Caco-2 (cell line): Measurements from ENCODE around the gene PATJ. TPM values are rescaled to one million over a fixed set of nuclear protein-coding genes. Genes with fewer than 3 reads are reported as not detected.

Experiments
- BruUV-seq: library from RNA; stranded (reverse); fragments of 400-500 nt; replicated peaks from 2 replicates; lab custom pipeline; 2021; lab: Mats Ljungman, UMichigan
- CTCF ChIA-PET: fragments of 300-600 bp; sonication (Branson Sonifier 250); formaldehyde crosslinking; loops from one replicate; lab custom pipeline; 2022; ENCODE audit warnings: antibody characterized with exemption; lab: Charles Lee
- POLR2A ChIA-PET: fragments of 300-600 bp; sonication (Branson Sonifier 250); formaldehyde crosslinking; loops from one replicate; lab custom pipeline; 2022; ENCODE audit warnings: antibody characterized with exemption; lab: Charles Lee
- DNase-seq, 2 experiments: peaks; one replicate each; pipeline versions ENCODE4 v3.0.0 to v3.0.0-alpha.2; 2020 to 2022
- H3K27me3 ChIP-seq: replicated peaks from 2 replicates; pipeline ENCODE4 v1.6.0; 2011; ENCODE audit warnings: low read length; ENCODE audit not compliant: control insufficient read depth, insufficient read depth
- H3K36me3 ChIP-seq: 2 replicates; pipeline ENCODE4 v1.5.1; 2011; ENCODE audit warnings: low read length; ENCODE audit not compliant: control insufficient read depth, insufficient read depth
- H3K4me1 ChIP-seq: fragments of 250-450 bp; sonication (Bioruptor Pico); 2 replicates; pipeline ENCODE4 v1.5.1; 2020; ENCODE audit warnings: mild to moderate bottlenecking
- H3K4me3 ChIP-seq: 2 replicates; pipeline ENCODE4 v1.5.1; 2011; ENCODE audit warnings: low read depth, mild to moderate bottlenecking, control low read depth, low read length
- H3K9me3 ChIP-seq: fragments of 250-450 bp; sonication (Bioruptor Pico); 2 replicates; pipeline ENCODE4 v1.5.1; 2020; ENCODE audit warnings: mild to moderate bottlenecking, moderate library complexity
- H3K27ac Mint-ChIP-seq: one replicate; pipeline ENCODE4 v1.8.0; 2022; ENCODE audit warnings: mixed read lengths; ENCODE audit not compliant: unreplicated experiment
- H3K27me3 Mint-ChIP-seq: one replicate; pipeline ENCODE4 v1.8.0; 2022; ENCODE audit warnings: mixed read lengths; ENCODE audit not compliant: insufficient read depth, unreplicated experiment
- H3K36me3 Mint-ChIP-seq: one replicate; pipeline ENCODE4 v1.8.0; 2022; ENCODE audit warnings: mild to moderate bottlenecking, mixed read lengths; ENCODE audit not compliant: insufficient read depth, unreplicated experiment
- H3K4me1 Mint-ChIP-seq: one replicate; pipeline ENCODE4 v1.8.0; 2022; ENCODE audit warnings: low read depth, mixed read lengths; ENCODE audit not compliant: unreplicated experiment
- H3K4me3 Mint-ChIP-seq: one replicate; pipeline ENCODE4 v1.8.0; 2022; ENCODE audit warnings: mild to moderate bottlenecking, moderate library complexity, mixed read lengths; ENCODE audit not compliant: unreplicated experiment
- H3K9me3 Mint-ChIP-seq: one replicate; pipeline ENCODE4 v1.8.0; 2022; ENCODE audit warnings: mixed read lengths; ENCODE audit not compliant: unreplicated experiment
- intact Hi-C: fragments of 100-400 bp; cut with micrococcal nuclease; formaldehyde crosslinking; loops from one replicate; pipeline ENCODE4 v1.10.0; 2022; ENCODE audit not compliant: unreplicated experiment
- total RNA-seq: library from RNA; stranded (reverse); gene quantifications from 2 replicates; pipeline ENCODE4 v1.2.3, GENCODE V29; 2022
- TF ChIP-seq, protein P1 (sequence below), 2 experiments: fragments of 200-600 bp in 1 of 2; IDR thresholded peaks; 1 replicate in 1 of 2; 2 replicates in 1 of 2; pipeline versions ENCODE4 v1.5.1 to v1.8.0; 2011 to 2022; ENCODE audit warnings: antibody characterized with exemption in 1 of 2, control low read depth in 1 of 2, inconsistent platforms in 1 of 2, low read depth in 1 of 2, low read length in 1 of 2, mild to moderate bottlenecking in 1 of 2, moderate library complexity in 1 of 2; ENCODE audit not compliant: insufficient read depth in 1 of 2, severe bottlenecking in 1 of 2, unreplicated experiment in 1 of 2

PATJ gene
- total RNA-seq, 1 experiment from 2014 or later, result 31.6 TPM

DNA sequence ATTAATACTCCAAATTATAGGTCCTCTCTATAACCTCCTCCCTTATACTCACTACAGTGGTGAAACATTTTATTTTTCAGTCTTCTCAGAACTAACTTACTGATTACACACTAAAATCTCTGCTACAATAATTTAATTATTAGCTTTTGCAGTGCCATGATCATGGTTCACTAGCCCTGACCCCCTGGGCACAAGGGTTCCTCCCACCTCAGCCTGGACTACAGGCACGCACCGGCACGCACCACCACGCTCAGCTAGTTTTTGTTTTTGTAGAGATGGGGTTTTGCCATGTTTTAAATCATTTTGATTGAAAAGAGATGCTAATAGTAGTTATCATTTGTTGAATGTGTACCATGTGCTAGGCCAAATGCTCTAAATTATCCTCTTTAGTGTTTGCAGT is 6.3 kb downstream of the PATJ start:
- no peaks in the 10 kb centered on the region for H3K36me3 ChIP-seq
- ChIA-PET POLR2A (no interaction called here), CTCF (no interaction called here)
- H3K9me3 ChIP-seq, result no peaks in the 10 kb centered on the region
- H3K4me3 Mint-ChIP-seq, result no peak overlapping the region
- peaks cover 14% of the 10 kb centered on the region for H3K4me1 ChIP-seq
- TF ChIP-seq, protein P1, sequence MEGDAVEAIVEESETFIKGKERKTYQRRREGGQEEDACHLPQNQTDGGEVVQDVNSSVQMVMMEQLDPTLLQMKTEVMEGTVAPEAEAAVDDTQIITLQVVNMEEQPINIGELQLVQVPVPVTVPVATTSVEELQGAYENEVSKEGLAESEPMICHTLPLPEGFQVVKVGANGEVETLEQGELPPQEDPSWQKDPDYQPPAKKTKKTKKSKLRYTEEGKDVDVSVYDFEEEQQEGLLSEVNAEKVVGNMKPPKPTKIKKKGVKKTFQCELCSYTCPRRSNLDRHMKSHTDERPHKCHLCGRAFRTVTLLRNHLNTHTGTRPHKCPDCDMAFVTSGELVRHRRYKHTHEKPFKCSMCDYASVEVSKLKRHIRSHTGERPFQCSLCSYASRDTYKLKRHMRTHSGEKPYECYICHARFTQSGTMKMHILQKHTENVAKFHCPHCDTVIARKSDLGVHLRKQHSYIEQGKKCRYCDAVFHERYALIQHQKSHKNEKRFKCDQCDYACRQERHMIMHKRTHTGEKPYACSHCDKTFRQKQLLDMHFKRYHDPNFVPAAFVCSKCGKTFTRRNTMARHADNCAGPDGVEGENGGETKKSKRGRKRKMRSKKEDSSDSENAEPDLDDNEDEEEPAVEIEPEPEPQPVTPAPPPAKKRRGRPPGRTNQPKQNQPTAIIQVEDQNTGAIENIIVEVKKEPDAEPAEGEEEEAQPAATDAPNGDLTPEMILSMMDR (IDR thresholded peaks at IDR 0.05; ENCODE audit: insufficient read depth in 1 of 2, low read depth in 1 of 2, low read length in 1 of 2, severe bottlenecking in 1 of 2, unreplicated experiment in 1 of 2), result no peak
- no peaks in the 10 kb centered on the region for H3K9me3 Mint-ChIP-seq
- no peak overlapping the region for H3K27ac Mint-ChIP-seq
- H3K4me3 ChIP-seq, result no peak overlapping the region
- no peak for DNase-seq
- no peaks in the 10 kb centered on the region for H3K27me3 ChIP-seq
- peaks cover 7% of the 10 kb centered on the region for H3K4me1 Mint-ChIP-seq
- peaks cover 14% of the 10 kb centered on the region for H3K36me3 Mint-ChIP-seq
- no TSS peak for BruUV-seq
- intact Hi-C loops, result no loop called here
- H3K27me3 Mint-ChIP-seq, result no peaks in the 10 kb centered on the region

- no peak for DNase-seq
- peaks cover 9% of the 10 kb centered on the region for H3K4me1 ChIP-seq
- H3K27ac Mint-ChIP-seq, result no peak overlapping the region
These were observed 7.3 kb downstream of the PATJ start for GRCh38 chr1:61749574-61749973.

GRCh38 chr1:61752921-61753389 is 10.7 kb downstream of the PATJ start:
- no peak overlapping the region for H3K4me3 Mint-ChIP-seq
- no peak overlapping the region for H3K27ac Mint-ChIP-seq
- no peaks in the 10 kb centered on the region for H3K4me1 Mint-ChIP-seq
- Histone ChIP-seq H3K9me3 (no peaks in the 10 kb centered on the region), H3K27me3 (no peaks in the 10 kb centered on the region), H3K4me3 (no peak overlapping the region), H3K36me3 (no peaks in the 10 kb centered on the region), H3K4me1 (0 out of 2 replicates have a peak, but pooled peaks cover 3% of the 10 kb centered on the region)
- BruUV-seq, result no TSS peak
- ChIA-PET POLR2A (no interaction called here), CTCF (no interaction called here)
- H3K9me3 Mint-ChIP-seq, result no peaks in the 10 kb centered on the region
- intact Hi-C loops, result no loop called here
- DNase-seq, result no peak
- peaks cover 10% of the 10 kb centered on the region for H3K36me3 Mint-ChIP-seq
- no peaks in the 10 kb centered on the region for H3K27me3 Mint-ChIP-seq
- TF ChIP-seq, protein P1 (IDR thresholded peaks at IDR 0.05; ENCODE audit: insufficient read depth in 1 of 2, low read depth in 1 of 2, low read length in 1 of 2, severe bottlenecking in 1 of 2, unreplicated experiment in 1 of 2), result no peak

More at GRCh38 chr1:61749574-61749973, 7.3 kb downstream of the PATJ start:
- no peaks in the 10 kb centered on the region for H3K27me3 ChIP-seq
- Mint-ChIP-seq H3K4me3 (no peak overlapping the region), H3K36me3 (peaks cover 7% of the 10 kb centered on the region), H3K9me3 (no peaks in the 10 kb centered on the region), H3K27me3 (no peaks in the 10 kb centered on the region), H3K4me1 (no peaks in the 10 kb centered on the region)
- intact Hi-C loops, result no loop called here
- BruUV-seq, result no TSS peak
- no peak overlapping the region for H3K4me3 ChIP-seq
- H3K9me3 ChIP-seq, result no peaks in the 10 kb centered on the region
- CTCF ChIA-PET, result no interaction called here
- H3K36me3 ChIP-seq, result no peaks in the 10 kb centered on the region
- TF ChIP-seq, protein P1 (IDR thresholded peaks at IDR 0.05; ENCODE audit: insufficient read depth in 1 of 2, low read depth in 1 of 2, low read length in 1 of 2, severe bottlenecking in 1 of 2, unreplicated experiment in 1 of 2), result no peak
- POLR2A ChIA-PET, result interaction anchor here (0.6 kb wide), 1 partner anchor 138 kb away, joined by 3 read pairs; no protein-coding TSS in a partner anchor
